ENCODE measurements around the gene CHRNA3.

- TF ChIP-seq CTCF (IDR thresholded peaks at IDR 0.05), result no peak
- TF ChIP-seq POLR2A (IDR thresholded peaks at IDR 0.05), result no peak
- TF ChIP-seq POLR2AphosphoS5 (IDR thresholded peaks at IDR 0.05), result no peak
Measured at GRCh38 chr15:78642331-78642730, 21.5 kb upstream of the CHRNA3 start.
